Upper lobe of left lung (tissue), 6 donors: Measurements from ENCODE around the gene STK11. TPM values are rescaled to one million over a fixed set of nuclear protein-coding genes. Genes with fewer than 3 reads are reported as not detected.

Experiments used
- ATAC-seq, 2 donors: fragments of 200-7000 bp; cut with Tn5 transposase; one replicate each; pipeline ENCODE4 v1.9.1; 2022; ENCODE audit warnings: mild to moderate bottlenecking in 2 of 2, moderate library complexity in 2 of 2; ENCODE audit not compliant: low FRiP score in 2 of 2
- DNase-seq, 2 donors: peaks; one replicate each; pipeline ENCODE4 v3.0.0-alpha.2; 2019 to 2020
- H3K27ac ChIP-seq, 4 donors: fragments of 200-600 bp; sonication (generic); one replicate each; pipeline ENCODE4 v1.5.1; 2016 to 2019
- H3K27me3 ChIP-seq, 4 donors: fragments of 200-600 bp; sonication (generic); one replicate each; pipeline ENCODE4 v1.5.1; 2017 to 2019
- H3K36me3 ChIP-seq, 4 donors: fragments of 200-600 bp; sonication (generic); one replicate each; pipeline ENCODE4 v1.5.1; 2016 to 2019
- H3K4me1 ChIP-seq, 4 donors: fragments of 200-600 bp; sonication (generic); one replicate each; pipeline ENCODE4 v1.5.1; 2018 to 2019
- H3K4me3 ChIP-seq, 4 donors: fragments of 200-600 bp; sonication (generic); one replicate each; pipeline ENCODE4 v1.5.1; 2017 to 2019; ENCODE audit warnings: mild to moderate bottlenecking in 2 of 4, moderate library complexity in 1 of 4
- H3K9me3 ChIP-seq, 4 donors: fragments of 200-600 bp; sonication (generic); one replicate each; pipeline ENCODE4 v1.5.1; 2018 to 2019
- EP300 ChIP-seq, 4 donors: sonication (generic); formaldehyde crosslinking; IDR thresholded peaks; one replicate each; pipeline ENCODE4 v1.5.1; 2017; ENCODE audit warnings: antibody characterized with exemption in 4 of 4, control low read depth in 2 of 4
- POLR2A ChIP-seq, 4 donors: fragments of 450-650 bp; IDR thresholded peaks; one replicate each; pipeline ENCODE4 v1.5.1; 2016 to 2017; ENCODE audit warnings: antibody characterized with exemption in 4 of 4, mild to moderate bottlenecking in 2 of 4
- POLR2AphosphoS5 ChIP-seq, 2 donors: sonication (generic); formaldehyde crosslinking; IDR thresholded peaks; one replicate each; pipeline ENCODE4 v1.5.1; 2017; ENCODE audit warnings: antibody characterized with exemption in 2 of 2
- WGBS, 2 donors: methylation state at CpG; one replicate each; pipeline ENCODE4 v1.1.5; 2017 to 2018; 5-methylcytosine and 5-hydroxymethylcytosine counted together
- total RNA-seq, 6 donors: library from RNA; depleted of rRNA in 4 of 6; stranded (reverse); fragments of >200 nt in 4 of 6; gene quantifications; one replicate each; pipeline versions ENCODE4 v1.1.0 to v1.2.1, GENCODE V29; 2016 to 2021
- TF ChIP-seq, protein P1 (sequence below), 6 experiments: fragments of 450-650 bp in 4 of 6; fragments of 200-600 bp in 2 of 6; sonication (generic) in 2 of 6; IDR thresholded peaks; one replicate each; pipeline ENCODE4 v1.5.1; 2016 to 2019; ENCODE audit warnings: antibody characterized with exemption in 6 of 6
- donor health status: DM: no; HTN: no; CAD: no; lungs with moderate emphysema.
- donor health status: DM: no; HTN: yes; CAD: no; lungs with severe emphysema.

The STK11 gene
- total RNA-seq, 6 donors from 2014 or later = 50.2 to 168 (median 63.2) TPM

DNA sequence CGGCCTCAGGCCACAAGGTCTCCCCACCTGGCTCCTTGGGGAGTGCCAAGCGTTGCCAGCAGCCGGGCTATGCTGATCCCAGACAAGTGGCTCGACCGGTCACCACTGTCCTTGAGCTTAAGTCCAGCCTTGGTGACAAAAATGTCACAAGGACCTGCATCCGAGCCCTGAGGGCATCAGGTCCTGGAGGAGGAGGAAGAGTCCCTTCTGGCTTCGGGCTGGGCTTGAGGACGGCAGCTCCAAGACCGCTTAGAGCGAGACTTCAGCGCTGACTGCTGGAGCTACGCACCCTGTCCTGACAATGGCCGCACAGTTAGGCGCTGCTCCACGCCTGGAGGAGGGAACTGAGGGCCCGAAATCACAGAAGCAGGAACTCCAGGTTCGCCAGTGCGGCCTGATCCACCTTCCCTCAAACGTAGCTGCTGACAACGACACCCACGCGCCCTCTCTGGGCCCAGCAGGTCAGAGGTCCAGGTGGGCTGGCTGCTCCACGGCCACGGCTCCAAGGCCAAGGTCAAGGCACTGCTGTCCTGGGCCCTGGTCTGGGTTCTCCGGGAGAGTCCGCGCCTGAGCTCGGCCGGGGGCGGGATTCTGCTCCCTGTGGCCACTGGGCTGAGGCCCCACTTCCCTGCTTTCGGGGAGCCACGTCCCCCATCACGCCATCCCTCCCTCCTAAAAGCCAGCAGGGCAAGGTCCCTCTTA lies 38.6 kb upstream of the STK11 start:
- H3K36me3 ChIP-seq = peaks cover 0 to 12% (median 5%) of the 10 kb centered on the region in 4 donors
- WGBS, 2 donors = 85% methylated on average over 21 to 26 of the region's 33 CpGs
- H3K9me3 ChIP-seq = no peaks in the 10 kb centered on the region
- TF ChIP-seq EP300 (IDR thresholded peaks at IDR 0.05) (peak in 1 of 4 donors; percentile 28), POLR2AphosphoS5 (IDR thresholded peaks at IDR 0.05) (peak; percentile 4 to 33), POLR2A (IDR thresholded peaks at IDR 0.05) (peak in 2 of 4 donors; percentile 11 to 41)
- TF ChIP-seq, protein P1, sequence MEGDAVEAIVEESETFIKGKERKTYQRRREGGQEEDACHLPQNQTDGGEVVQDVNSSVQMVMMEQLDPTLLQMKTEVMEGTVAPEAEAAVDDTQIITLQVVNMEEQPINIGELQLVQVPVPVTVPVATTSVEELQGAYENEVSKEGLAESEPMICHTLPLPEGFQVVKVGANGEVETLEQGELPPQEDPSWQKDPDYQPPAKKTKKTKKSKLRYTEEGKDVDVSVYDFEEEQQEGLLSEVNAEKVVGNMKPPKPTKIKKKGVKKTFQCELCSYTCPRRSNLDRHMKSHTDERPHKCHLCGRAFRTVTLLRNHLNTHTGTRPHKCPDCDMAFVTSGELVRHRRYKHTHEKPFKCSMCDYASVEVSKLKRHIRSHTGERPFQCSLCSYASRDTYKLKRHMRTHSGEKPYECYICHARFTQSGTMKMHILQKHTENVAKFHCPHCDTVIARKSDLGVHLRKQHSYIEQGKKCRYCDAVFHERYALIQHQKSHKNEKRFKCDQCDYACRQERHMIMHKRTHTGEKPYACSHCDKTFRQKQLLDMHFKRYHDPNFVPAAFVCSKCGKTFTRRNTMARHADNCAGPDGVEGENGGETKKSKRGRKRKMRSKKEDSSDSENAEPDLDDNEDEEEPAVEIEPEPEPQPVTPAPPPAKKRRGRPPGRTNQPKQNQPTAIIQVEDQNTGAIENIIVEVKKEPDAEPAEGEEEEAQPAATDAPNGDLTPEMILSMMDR (IDR thresholded peaks at IDR 0.05) = no peak
- peak in 1 of 2 donors; percentile 76 for ATAC-seq
- peak overlapping the region; percentile 38 to 82 (median 80) for H3K27ac ChIP-seq
- H3K27me3 ChIP-seq = no peaks in the 10 kb centered on the region
- DNase-seq = peak; percentile 83 to 92
- H3K4me3 ChIP-seq = no peak overlapping the region
- peaks cover 51 to 85% (median 61%) of the 10 kb centered on the region in 4 donors for H3K4me1 ChIP-seq

DNA sequence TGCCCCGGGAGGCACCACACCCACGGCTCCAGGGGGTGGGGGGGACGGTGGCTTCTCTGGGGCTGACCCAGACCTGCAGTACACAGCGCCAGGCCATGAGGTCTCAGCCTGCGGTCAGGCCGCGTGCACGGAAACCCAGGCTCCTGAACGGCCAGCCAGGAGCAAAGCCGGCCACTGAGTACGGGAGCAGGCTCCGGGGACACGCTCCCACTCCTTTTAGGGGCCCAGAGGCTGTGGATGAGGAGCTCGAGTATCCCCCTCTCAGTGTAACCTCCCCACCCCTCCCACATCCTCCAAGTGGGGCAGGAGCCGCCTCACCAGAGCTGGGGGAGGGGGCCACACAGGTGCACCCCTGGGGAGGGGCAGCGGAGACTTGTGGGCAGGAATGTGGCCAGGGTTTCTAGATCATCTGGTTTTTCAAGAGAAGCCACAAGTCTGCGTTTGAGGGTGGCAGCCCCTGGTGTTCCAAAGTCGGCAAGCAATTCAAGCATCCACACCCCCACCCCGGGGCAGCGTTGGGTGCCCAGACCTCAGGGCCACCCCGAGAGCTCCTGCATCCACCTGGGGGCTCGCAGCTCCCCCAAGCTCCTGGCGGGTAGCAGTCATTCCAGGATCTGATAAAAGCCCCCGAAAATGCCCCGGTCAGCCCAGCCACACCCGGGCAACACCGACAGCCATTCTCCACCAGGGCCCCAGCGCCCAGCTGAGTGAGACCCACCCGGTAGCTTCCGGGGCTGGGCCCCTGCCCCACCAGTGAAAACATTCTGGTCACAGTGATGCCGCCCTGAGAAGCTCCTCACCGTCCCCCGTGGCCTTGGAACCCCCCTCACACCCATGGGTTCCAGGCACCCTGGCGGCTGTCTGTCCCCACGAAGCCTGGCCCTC lies 37.6 kb upstream of the STK11 start:
- Histone ChIP-seq H3K27ac (peak overlapping the region; percentile 74 to 82 (median 80)), H3K36me3 (peaks cover 0 to 12% (median 5%) of the 10 kb centered on the region in 4 donors), H3K27me3 (no peaks in the 10 kb centered on the region), H3K4me1 (peaks cover 56 to 88% (median 64%) of the 10 kb centered on the region in 4 donors), H3K9me3 (no peaks in the 10 kb centered on the region), H3K4me3 (peak overlapping the region in 3 of 4 donors; percentile 7 to 39 (median 20))
- WGBS, 2 donors = 77 to 79% methylated on average over 9 to 28 of the region's 35 CpGs
- TF ChIP-seq EP300 (IDR thresholded peaks at IDR 0.05) (no peak), POLR2AphosphoS5 (IDR thresholded peaks at IDR 0.05) (no peak), POLR2A (IDR thresholded peaks at IDR 0.05) (no peak)
- TF ChIP-seq, protein P1 (IDR thresholded peaks at IDR 0.05) = no peak
- ATAC-seq (no peak), DNase-seq (peak in 1 of 2 donors; percentile 75)

DNA sequence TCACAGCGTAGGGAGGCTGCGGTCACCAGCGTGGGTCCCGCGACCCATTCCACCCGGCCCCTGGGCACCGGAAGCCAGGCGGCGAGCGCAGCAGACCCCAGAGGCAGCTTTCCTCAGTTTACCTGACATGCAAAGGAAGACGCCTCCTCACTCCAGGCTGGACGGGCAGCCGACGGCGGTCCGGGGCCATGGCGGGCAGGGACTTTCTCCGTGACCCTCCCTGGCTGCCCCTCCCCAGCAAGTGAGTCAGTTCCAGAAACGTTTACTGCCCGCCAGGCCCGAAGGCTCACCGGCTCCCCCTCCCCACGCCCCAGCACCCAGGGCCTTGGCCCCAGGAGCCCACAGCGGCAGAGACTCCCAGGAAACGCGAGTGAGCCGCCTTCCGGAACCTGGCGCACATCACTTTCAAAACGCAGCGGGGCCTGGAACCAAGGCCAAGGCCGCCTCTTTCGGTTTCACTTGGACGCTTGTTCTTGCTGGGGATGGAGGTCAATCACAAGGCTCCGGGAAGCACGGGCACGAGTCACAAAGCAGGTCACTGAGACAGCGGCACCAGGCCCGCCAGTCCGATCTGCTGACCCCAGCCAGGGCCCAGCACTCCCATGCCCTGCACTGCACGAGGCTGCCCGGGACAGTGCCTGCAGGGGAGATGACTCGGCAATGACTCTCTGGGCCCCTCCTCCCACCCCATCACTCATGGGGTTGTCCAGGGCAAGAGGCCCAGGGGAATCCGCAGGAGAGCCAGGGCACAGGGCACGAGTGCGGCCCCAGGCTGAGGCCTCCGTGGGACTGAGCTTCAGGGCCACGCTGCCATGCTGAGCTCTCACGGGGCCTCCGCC lies 36.8 kb upstream of the STK11 start:
- DNase-seq (peak in 1 of 2 donors; percentile 82), ATAC-seq (peak in 1 of 2 donors; percentile 33)
- H3K27ac ChIP-seq = peak overlapping the region; percentile 74 to 82 (median 80)
- no peaks in the 10 kb centered on the region for H3K9me3 ChIP-seq
- peaks cover 50 to 83% (median 60%) of the 10 kb centered on the region in 4 donors for H3K4me1 ChIP-seq
- peaks cover 0 to 12% (median 5%) of the 10 kb centered on the region in 4 donors for H3K36me3 ChIP-seq
- 65 to 80% methylated on average over 27 to 41 of the region's 50 CpGs for WGBS, 2 donors
- no peaks in the 10 kb centered on the region for H3K27me3 ChIP-seq
- TF ChIP-seq POLR2A (IDR thresholded peaks at IDR 0.05) (peak in 1 of 4 donors; percentile 21), EP300 (IDR thresholded peaks at IDR 0.05) (no peak), POLR2AphosphoS5 (IDR thresholded peaks at IDR 0.05) (peak; percentile 37 to 62)
- TF ChIP-seq, protein P1 (IDR thresholded peaks at IDR 0.05) = no peak
- H3K4me3 ChIP-seq = peak overlapping the region in 3 of 4 donors; percentile 7 to 39 (median 20)

DNA sequence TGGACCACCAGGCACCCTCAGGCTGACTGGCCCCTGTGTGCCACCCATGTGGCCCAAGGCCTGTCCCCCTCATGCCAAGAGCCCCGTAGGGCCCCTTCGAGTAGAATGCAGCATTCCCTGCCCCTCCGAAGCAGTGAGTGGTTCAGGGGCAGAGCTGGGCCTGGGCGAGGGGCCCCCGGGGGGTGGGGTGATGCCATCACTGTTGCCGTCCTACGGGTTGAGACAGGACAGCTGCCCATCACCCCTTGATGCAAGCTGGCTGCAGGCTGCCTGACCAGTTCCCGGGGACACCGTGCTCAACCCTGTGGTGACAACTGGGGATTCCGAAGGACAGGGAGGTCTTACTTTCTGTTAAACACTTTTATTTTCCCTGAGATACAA lies 36.2 kb upstream of the STK11 start:
- H3K36me3 ChIP-seq = peaks cover 0 to 12% (median 5%) of the 10 kb centered on the region in 4 donors
- TF ChIP-seq EP300 (IDR thresholded peaks at IDR 0.05) (no peak), POLR2A (IDR thresholded peaks at IDR 0.05) (no peak), POLR2AphosphoS5 (IDR thresholded peaks at IDR 0.05) (no peak)
- TF ChIP-seq, protein P1 (IDR thresholded peaks at IDR 0.05) = no peak
- no peak for DNase-seq
- no peak for ATAC-seq
- no peaks in the 10 kb centered on the region for H3K27me3 ChIP-seq
- peak overlapping the region; percentile 74 to 82 (median 80) for H3K27ac ChIP-seq
- no peaks in the 10 kb centered on the region for H3K9me3 ChIP-seq
- peaks cover 52 to 79% (median 60%) of the 10 kb centered on the region in 4 donors for H3K4me1 ChIP-seq
- peak overlapping the region in 2 of 4 donors; percentile 20 to 39 for H3K4me3 ChIP-seq
- 81% methylated on average over 10 of the region's 10 CpGs; no CpG with 5 or more reads in 1 of the 2 donors for WGBS, 2 donors
